ENCODE results near the gene ADAMTS16. TPM values are rescaled to one million over a fixed set of nuclear protein-coding genes. Genes with fewer than 3 reads are reported as not detected.

ADAMTS16 gene
- total RNA-seq, 1 experiment from 2014 or later: 0.11 TPM

GRCh38 chr5:5264727-5265126, 124.6 kb downstream of the ADAMTS16 start:
- no TSS peak for BruUV-seq (replicated peaks)
- no peaks in the 10 kb centered on the region for H3K36me3 Mint-ChIP-seq (ENCODE audit: insufficient read depth, unreplicated experiment)

DNA sequence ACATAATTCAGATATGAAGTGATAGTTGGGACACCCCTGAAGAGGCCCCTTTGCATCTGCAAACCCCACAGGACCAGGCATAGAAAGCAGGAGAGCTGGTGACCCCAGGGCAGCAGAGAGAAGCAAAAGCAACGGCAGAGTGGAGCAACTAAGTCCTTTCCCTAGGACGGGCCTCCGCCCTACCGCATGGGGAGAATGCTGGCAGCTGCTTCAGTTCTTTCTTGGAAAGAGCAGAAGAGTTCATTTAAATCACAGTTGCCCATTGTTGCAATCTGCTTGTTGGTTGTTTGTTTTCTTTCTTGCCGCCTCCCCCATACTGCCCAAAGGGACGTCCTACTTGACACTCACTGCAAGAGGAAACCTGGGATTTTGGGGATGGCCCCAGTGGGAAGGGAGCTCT, 126.2 kb downstream of the ADAMTS16 start:
- H3K36me3 Mint-ChIP-seq (ENCODE audit: insufficient read depth, unreplicated experiment): no peaks in the 10 kb centered on the region
- no peak overlapping the region for H3K27ac Mint-ChIP-seq (ENCODE audit: unreplicated experiment)
- no peaks in the 10 kb centered on the region for H3K27me3 ChIP-seq (replicated peaks; ENCODE audit: control insufficient read depth, insufficient read depth, low read length)
- BruUV-seq (replicated peaks): no TSS peak
- TF ChIP-seq, protein P1, sequence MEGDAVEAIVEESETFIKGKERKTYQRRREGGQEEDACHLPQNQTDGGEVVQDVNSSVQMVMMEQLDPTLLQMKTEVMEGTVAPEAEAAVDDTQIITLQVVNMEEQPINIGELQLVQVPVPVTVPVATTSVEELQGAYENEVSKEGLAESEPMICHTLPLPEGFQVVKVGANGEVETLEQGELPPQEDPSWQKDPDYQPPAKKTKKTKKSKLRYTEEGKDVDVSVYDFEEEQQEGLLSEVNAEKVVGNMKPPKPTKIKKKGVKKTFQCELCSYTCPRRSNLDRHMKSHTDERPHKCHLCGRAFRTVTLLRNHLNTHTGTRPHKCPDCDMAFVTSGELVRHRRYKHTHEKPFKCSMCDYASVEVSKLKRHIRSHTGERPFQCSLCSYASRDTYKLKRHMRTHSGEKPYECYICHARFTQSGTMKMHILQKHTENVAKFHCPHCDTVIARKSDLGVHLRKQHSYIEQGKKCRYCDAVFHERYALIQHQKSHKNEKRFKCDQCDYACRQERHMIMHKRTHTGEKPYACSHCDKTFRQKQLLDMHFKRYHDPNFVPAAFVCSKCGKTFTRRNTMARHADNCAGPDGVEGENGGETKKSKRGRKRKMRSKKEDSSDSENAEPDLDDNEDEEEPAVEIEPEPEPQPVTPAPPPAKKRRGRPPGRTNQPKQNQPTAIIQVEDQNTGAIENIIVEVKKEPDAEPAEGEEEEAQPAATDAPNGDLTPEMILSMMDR (IDR thresholded peaks at IDR 0.05; ENCODE audit: insufficient read depth in 1 of 2, low read depth in 1 of 2, low read length in 1 of 2, severe bottlenecking in 1 of 2, unreplicated experiment in 1 of 2): no peak
- peaks cover 20% of the 10 kb centered on the region for H3K9me3 Mint-ChIP-seq (ENCODE audit: unreplicated experiment)
- H3K4me3 Mint-ChIP-seq (ENCODE audit: unreplicated experiment): no peak overlapping the region
- ChIA-PET CTCF (no interaction called here), POLR2A (no interaction called here)
- no peak overlapping the region for H3K4me3 ChIP-seq (ENCODE audit: low read depth, low read length)
- H3K4me1 ChIP-seq: no peaks in the 10 kb centered on the region
- H3K27me3 Mint-ChIP-seq (ENCODE audit: insufficient read depth, unreplicated experiment): no peaks in the 10 kb centered on the region
- no peaks in the 10 kb centered on the region for H3K36me3 ChIP-seq (ENCODE audit: control insufficient read depth, insufficient read depth, low read length)
- no peaks in the 10 kb centered on the region for H3K9me3 ChIP-seq
- peaks cover 1% of the 10 kb centered on the region for H3K4me1 Mint-ChIP-seq (ENCODE audit: low read depth, unreplicated experiment)
- DNase-seq: no peak
- intact Hi-C loops (cut with micrococcal nuclease; ENCODE audit: unreplicated experiment): no loop called here

More at GRCh38 chr5:5264727-5265126, 124.6 kb downstream of the ADAMTS16 start:
- H3K4me3 ChIP-seq (ENCODE audit: low read depth, low read length): no peak overlapping the region
- Mint-ChIP-seq H3K9me3 (ENCODE audit: unreplicated experiment) (peaks cover 20% of the 10 kb centered on the region), H3K4me1 (ENCODE audit: low read depth, unreplicated experiment) (no peaks in the 10 kb centered on the region), H3K27me3 (ENCODE audit: insufficient read depth, unreplicated experiment) (no peaks in the 10 kb centered on the region), H3K4me3 (ENCODE audit: unreplicated experiment) (no peak overlapping the region), H3K27ac (ENCODE audit: unreplicated experiment) (no peak overlapping the region)
- H3K36me3 ChIP-seq (ENCODE audit: control insufficient read depth, insufficient read depth, low read length): no peaks in the 10 kb centered on the region
- TF ChIP-seq, protein P1 (IDR thresholded peaks at IDR 0.05; ENCODE audit: insufficient read depth in 1 of 2, low read depth in 1 of 2, low read length in 1 of 2, severe bottlenecking in 1 of 2, unreplicated experiment in 1 of 2): no peak
- ChIA-PET POLR2A (no interaction called here), CTCF (no interaction called here)
- no peak for DNase-seq
- intact Hi-C loops (cut with micrococcal nuclease; ENCODE audit: unreplicated experiment): no loop called here
- H3K9me3 ChIP-seq: no peaks in the 10 kb centered on the region
- no peaks in the 10 kb centered on the region for H3K4me1 ChIP-seq
- no peaks in the 10 kb centered on the region for H3K27me3 ChIP-seq (replicated peaks; ENCODE audit: control insufficient read depth, insufficient read depth, low read length)

DNA sequence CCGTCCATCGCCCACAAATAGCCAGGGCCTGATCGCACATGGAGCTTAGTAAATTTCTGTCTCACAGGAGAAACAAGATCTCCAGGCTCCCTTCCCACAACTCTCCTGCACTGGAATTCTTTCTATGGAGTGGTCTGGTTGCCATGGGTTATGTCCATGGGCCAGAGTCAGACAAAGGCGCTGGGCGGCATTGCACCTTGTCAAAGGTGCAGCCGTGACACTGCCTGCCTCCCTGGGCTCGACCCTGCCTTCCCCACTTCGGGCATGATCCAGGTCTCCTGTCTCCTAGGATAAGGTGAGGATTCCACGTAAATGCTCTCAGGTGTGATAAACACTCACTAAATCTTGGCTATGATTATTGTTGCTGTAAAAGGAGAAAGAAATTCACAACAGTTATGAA, 130.0 kb downstream of the ADAMTS16 start:
- Mint-ChIP-seq H3K4me1 (ENCODE audit: low read depth, unreplicated experiment) (peaks cover 6% of the 10 kb centered on the region), H3K9me3 (ENCODE audit: unreplicated experiment) (peaks cover 15% of the 10 kb centered on the region), H3K27ac (ENCODE audit: unreplicated experiment) (no peak overlapping the region), H3K27me3 (ENCODE audit: insufficient read depth, unreplicated experiment) (no peaks in the 10 kb centered on the region), H3K36me3 (ENCODE audit: insufficient read depth, unreplicated experiment) (no peaks in the 10 kb centered on the region), H3K4me3 (ENCODE audit: unreplicated experiment) (no peak overlapping the region)
- POLR2A ChIA-PET: no interaction called here
- no TSS peak for BruUV-seq (replicated peaks)
- TF ChIP-seq, protein P1 (IDR thresholded peaks at IDR 0.05; ENCODE audit: insufficient read depth in 1 of 2, low read depth in 1 of 2, low read length in 1 of 2, severe bottlenecking in 1 of 2, unreplicated experiment in 1 of 2): no peak
- intact Hi-C loops (cut with micrococcal nuclease; ENCODE audit: unreplicated experiment): no loop called here
- no peaks in the 10 kb centered on the region for H3K36me3 ChIP-seq (ENCODE audit: control insufficient read depth, insufficient read depth, low read length)
- CTCF ChIA-PET: no interaction called here
- no peaks in the 10 kb centered on the region for H3K9me3 ChIP-seq
- no peak for DNase-seq
- H3K27me3 ChIP-seq (replicated peaks; ENCODE audit: control insufficient read depth, insufficient read depth, low read length): no peaks in the 10 kb centered on the region
- H3K4me3 ChIP-seq (ENCODE audit: low read depth, low read length): no peak overlapping the region
- no peaks in the 10 kb centered on the region for H3K4me1 ChIP-seq

All from Caco-2 (cell line).